Panc1 (cell line): ENCODE measurements around the gene FBRSL1. TPM values are rescaled to one million over a fixed set of nuclear protein-coding genes. Genes with fewer than 3 reads are reported as not detected.

Source experiments
- ATAC-seq: fragments of 200-7000 bp; cut with Tn5 transposase; 2 replicates; pipeline ENCODE4 v1.9.1; 2020; ENCODE audit warnings: mild to moderate bottlenecking, moderate library complexity
- BruUV-seq: library from RNA; stranded (reverse); fragments of 400-500 nt; replicated peaks from 2 replicates; lab custom pipeline; 2021; lab: Mats Ljungman, UMichigan
- CTCF ChIA-PET: fragments of 300-600 bp; sonication (Branson Sonifier 250); formaldehyde crosslinking; loops from one replicate; lab custom pipeline; 2022; ENCODE audit warnings: antibody characterized with exemption; lab: Charles Lee
- POLR2A ChIA-PET: fragments of 300-600 bp; sonication (Branson Sonifier 250); formaldehyde crosslinking; loops from one replicate; lab custom pipeline; 2022; ENCODE audit warnings: antibody characterized with exemption; lab: Charles Lee
- DNase-seq: peaks from one replicate; pipeline ENCODE4 v3.0.0-alpha.2; 2010; ENCODE audit warnings: low read depth, low spot score
- H3K27ac ChIP-seq: 2 replicates; pipeline ENCODE4 v1.5.1; 2011; ENCODE audit warnings: mild to moderate bottlenecking, low read length, inconsistent platforms
- H3K27me3 ChIP-seq: fragments of 200-500 bp; sonication (Bioruptor generic); 2 replicates; pipeline ENCODE4 v1.6.0; 2014; ENCODE audit warnings: low read length, inconsistent platforms; ENCODE audit not compliant: control insufficient read depth, insufficient read depth
- H3K36me3 ChIP-seq: fragments of 200-500 bp; sonication (Bioruptor generic); 2 replicates; pipeline ENCODE4 v1.5.1; 2014; ENCODE audit warnings: inconsistent platforms, mild to moderate bottlenecking, low read length, moderate library complexity; ENCODE audit not compliant: control insufficient read depth, insufficient read depth
- H3K4me1 ChIP-seq: 2 replicates; pipeline ENCODE4 v1.5.1; 2011; ENCODE audit warnings: inconsistent platforms, mild to moderate bottlenecking, low read length, moderate library complexity; ENCODE audit not compliant: control insufficient read depth, insufficient read depth
- H3K4me3 ChIP-seq, 2 experiments: 2 replicates each; pipeline ENCODE4 v1.5.1; 2011 to 2012; ENCODE audit warnings: low read depth in 2 of 2, low read length in 2 of 2, mild to moderate bottlenecking in 2 of 2, inconsistent platforms in 1 of 2, moderate library complexity in 1 of 2
- H3K9me3 ChIP-seq: fragments of 200-500 bp; sonication (Bioruptor generic); 2 replicates; pipeline ENCODE4 v1.5.1; 2014; ENCODE audit warnings: low read depth, mild to moderate bottlenecking, inconsistent platforms, low read length, moderate library complexity; ENCODE audit not compliant: control insufficient read depth, insufficient read depth
- CTCF ChIP-seq: fragments of 450-650 bp; IDR thresholded peaks from 2 replicates; pipeline ENCODE4 v1.5.1; 2017; ENCODE audit warnings: mild to moderate bottlenecking
- POLR2AphosphoS5 ChIP-seq: IDR thresholded peaks from 2 replicates; pipeline ENCODE4 v1.6.1; 2012; ENCODE audit warnings: mild to moderate bottlenecking, low read depth, low read length, moderate library complexity
- SIN3A ChIP-seq: IDR thresholded peaks from 2 replicates; pipeline ENCODE4 v1.6.1; 2012; ENCODE audit warnings: low read depth, mild to moderate bottlenecking, low read length, moderate library complexity, borderline replicate concordance; ENCODE audit not compliant: insufficient read depth
- TCF7L2 ChIP-seq: IDR thresholded peaks from 2 replicates; pipeline ENCODE4 v1.6.1; 2011; ENCODE audit warnings: mild to moderate bottlenecking, low read depth, low read length, inconsistent platforms
- in situ Hi-C: cut with HindIII; loops from 2 replicates; pipeline ENCODE4 v1.10.0; 2016; ENCODE audit warnings: low sequenced_read_pairs, low pct_unique_long_range_greater_than_20kb
- intact Hi-C: fragments of 100-400 bp; cut with micrococcal nuclease; formaldehyde crosslinking; loops from one replicate; pipeline ENCODE4 v1.10.0; 2022; ENCODE audit not compliant: unreplicated experiment
- total RNA-seq: library from RNA; stranded (reverse); gene quantifications from one replicate; pipeline ENCODE4 v1.2.1, GENCODE V29; 2021; ENCODE audit not compliant: unreplicated experiment
- TF ChIP-seq, protein P1 (sequence below), 2 experiments: IDR thresholded peaks; 2 replicates each; pipeline ENCODE4 v1.6.1; 2011 to 2012; ENCODE audit warnings: low read depth in 2 of 2, control low read depth in 1 of 2, low read length in 1 of 2, mild to moderate bottlenecking in 1 of 2, moderate library complexity in 1 of 2; ENCODE audit not compliant: insufficient read depth in 1 of 2

The FBRSL1 gene
- total RNA-seq, 1 experiment from 2014 or later = 104 TPM

DNA sequence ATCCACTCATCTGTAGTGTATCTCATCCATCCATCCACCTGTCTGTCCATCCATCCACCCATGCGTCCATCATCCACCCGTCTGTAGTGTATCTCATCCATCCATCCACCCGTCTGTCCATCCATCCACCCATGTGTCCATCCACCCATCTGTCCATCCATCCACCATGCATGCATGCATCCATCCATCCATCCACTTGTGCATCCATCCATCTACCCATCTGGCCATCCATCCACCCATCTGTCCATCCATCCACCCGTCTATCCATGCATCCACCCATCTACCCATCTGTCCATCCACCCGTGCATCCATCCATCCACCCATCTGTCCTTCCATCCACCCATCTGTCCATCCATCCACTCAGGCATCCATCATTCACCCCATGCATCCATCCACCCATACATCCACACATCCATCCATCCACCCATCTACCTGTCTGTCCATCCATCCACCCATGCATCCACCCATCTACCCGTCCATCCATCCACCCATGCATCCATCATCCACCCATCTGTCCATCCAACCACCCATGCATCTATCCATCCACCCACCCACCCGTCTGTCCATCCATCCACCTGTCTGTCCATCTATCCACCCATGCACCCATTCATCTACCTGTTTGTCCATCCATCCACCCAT is 28.5 kb downstream of the FBRSL1 start:
- no peak for DNase-seq
- Histone ChIP-seq H3K27me3 (no peaks in the 10 kb centered on the region), H3K27ac (no peak overlapping the region), H3K4me1 (peaks cover 38% of the 10 kb centered on the region), H3K4me3 (no peak overlapping the region), H3K36me3 (no peaks in the 10 kb centered on the region), H3K9me3 (no peaks in the 10 kb centered on the region)
- ChIA-PET CTCF (interaction anchor here (0.6 kb wide), 1 partner anchor 43 kb away, joined by 3 read pairs; no protein-coding TSS in a partner anchor), POLR2A (no interaction called here)
- in situ Hi-C loops (no loop called here), intact Hi-C loops (no loop called here)
- TF ChIP-seq, protein P1, sequence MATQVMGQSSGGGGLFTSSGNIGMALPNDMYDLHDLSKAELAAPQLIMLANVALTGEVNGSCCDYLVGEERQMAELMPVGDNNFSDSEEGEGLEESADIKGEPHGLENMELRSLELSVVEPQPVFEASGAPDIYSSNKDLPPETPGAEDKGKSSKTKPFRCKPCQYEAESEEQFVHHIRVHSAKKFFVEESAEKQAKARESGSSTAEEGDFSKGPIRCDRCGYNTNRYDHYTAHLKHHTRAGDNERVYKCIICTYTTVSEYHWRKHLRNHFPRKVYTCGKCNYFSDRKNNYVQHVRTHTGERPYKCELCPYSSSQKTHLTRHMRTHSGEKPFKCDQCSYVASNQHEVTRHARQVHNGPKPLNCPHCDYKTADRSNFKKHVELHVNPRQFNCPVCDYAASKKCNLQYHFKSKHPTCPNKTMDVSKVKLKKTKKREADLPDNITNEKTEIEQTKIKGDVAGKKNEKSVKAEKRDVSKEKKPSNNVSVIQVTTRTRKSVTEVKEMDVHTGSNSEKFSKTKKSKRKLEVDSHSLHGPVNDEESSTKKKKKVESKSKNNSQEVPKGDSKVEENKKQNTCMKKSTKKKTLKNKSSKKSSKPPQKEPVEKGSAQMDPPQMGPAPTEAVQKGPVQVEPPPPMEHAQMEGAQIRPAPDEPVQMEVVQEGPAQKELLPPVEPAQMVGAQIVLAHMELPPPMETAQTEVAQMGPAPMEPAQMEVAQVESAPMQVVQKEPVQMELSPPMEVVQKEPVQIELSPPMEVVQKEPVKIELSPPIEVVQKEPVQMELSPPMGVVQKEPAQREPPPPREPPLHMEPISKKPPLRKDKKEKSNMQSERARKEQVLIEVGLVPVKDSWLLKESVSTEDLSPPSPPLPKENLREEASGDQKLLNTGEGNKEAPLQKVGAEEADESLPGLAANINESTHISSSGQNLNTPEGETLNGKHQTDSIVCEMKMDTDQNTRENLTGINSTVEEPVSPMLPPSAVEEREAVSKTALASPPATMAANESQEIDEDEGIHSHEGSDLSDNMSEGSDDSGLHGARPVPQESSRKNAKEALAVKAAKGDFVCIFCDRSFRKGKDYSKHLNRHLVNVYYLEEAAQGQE (IDR thresholded peaks at IDR 0.05; ENCODE audit: insufficient read depth in 1 of 2, low read depth in 2 of 2, low read length in 1 of 2) = no peak
- TF ChIP-seq CTCF = no peak
- no peak for TF ChIP-seq SIN3A
- BruUV-seq = no TSS peak
- no peak for ATAC-seq

- in situ Hi-C loops (no loop called here), intact Hi-C loops (loop anchor here (5.0 kb wide), 1 partner anchor 103 kb away; no protein-coding TSS in a partner anchor)
- Histone ChIP-seq H3K9me3 (no peaks in the 10 kb centered on the region), H3K27me3 (no peaks in the 10 kb centered on the region), H3K4me1 (peaks cover 58% of the 10 kb centered on the region), H3K4me3 (no peak overlapping the region), H3K36me3 (no peaks in the 10 kb centered on the region), H3K27ac (no peak overlapping the region; the same call in 1 of the 2 replicates)
- TF ChIP-seq SIN3A (no peak), POLR2AphosphoS5 (no peak), CTCF (no peak), TCF7L2 (no peak)
- TF ChIP-seq, protein P1 (IDR thresholded peaks at IDR 0.05; ENCODE audit: insufficient read depth in 1 of 2, low read depth in 2 of 2, low read length in 1 of 2) = no peak
- ATAC-seq (no peak), DNase-seq (no peak)
- POLR2A ChIA-PET = no interaction called here
- no TSS peak for BruUV-seq
- CTCF ChIA-PET = no interaction called here
Observed at GRCh38 chr12:132520421-132521199, 30.7 kb downstream of the FBRSL1 start.
